ENCODE results near the gene CHD5. TPM values are rescaled to one million over a fixed set of nuclear protein-coding genes. Genes with fewer than 3 reads are reported as not detected.

The CHD5 gene
- total RNA-seq, 1 donor from 2014 or later = 0.16 TPM

- no peaks in the 10 kb centered on the region for H3K4me1 Mint-ChIP-seq
- H3K36me3 Mint-ChIP-seq (ENCODE audit: low read depth) = no peaks in the 10 kb centered on the region
- no peaks in the 10 kb centered on the region for H3K9me3 Mint-ChIP-seq
- DNase-seq (ENCODE audit: low read depth, low spot score) = no peak
- no peak for TF ChIP-seq CTCF (conservative IDR thresholded peaks at IDR 0.05)
- no peak overlapping the region for H3K4me3 Mint-ChIP-seq
- H3K27ac Mint-ChIP-seq (ENCODE audit: unreplicated experiment) = no peak overlapping the region
- peaks cover 12% of the 10 kb centered on the region for H3K27me3 Mint-ChIP-seq (ENCODE audit: low read depth)
These were observed 9.9 kb downstream of the CHD5 start for GRCh38 chr1:6170116-6170741.

- no peak overlapping the region for H3K4me3 Mint-ChIP-seq
- H3K27me3 Mint-ChIP-seq (ENCODE audit: low read depth) = peaks cover 13% of the 10 kb centered on the region
- no peak overlapping the region for H3K27ac Mint-ChIP-seq (ENCODE audit: unreplicated experiment)
- DNase-seq (ENCODE audit: low read depth, low spot score) = no peak
- TF ChIP-seq CTCF (conservative IDR thresholded peaks at IDR 0.05) = no peak
- H3K4me1 Mint-ChIP-seq = no peaks in the 10 kb centered on the region
- no peaks in the 10 kb centered on the region for H3K9me3 Mint-ChIP-seq
- H3K36me3 Mint-ChIP-seq (ENCODE audit: low read depth) = no peaks in the 10 kb centered on the region
These were observed 11.1 kb downstream of the CHD5 start for GRCh38 chr1:6168947-6169586.

DNA sequence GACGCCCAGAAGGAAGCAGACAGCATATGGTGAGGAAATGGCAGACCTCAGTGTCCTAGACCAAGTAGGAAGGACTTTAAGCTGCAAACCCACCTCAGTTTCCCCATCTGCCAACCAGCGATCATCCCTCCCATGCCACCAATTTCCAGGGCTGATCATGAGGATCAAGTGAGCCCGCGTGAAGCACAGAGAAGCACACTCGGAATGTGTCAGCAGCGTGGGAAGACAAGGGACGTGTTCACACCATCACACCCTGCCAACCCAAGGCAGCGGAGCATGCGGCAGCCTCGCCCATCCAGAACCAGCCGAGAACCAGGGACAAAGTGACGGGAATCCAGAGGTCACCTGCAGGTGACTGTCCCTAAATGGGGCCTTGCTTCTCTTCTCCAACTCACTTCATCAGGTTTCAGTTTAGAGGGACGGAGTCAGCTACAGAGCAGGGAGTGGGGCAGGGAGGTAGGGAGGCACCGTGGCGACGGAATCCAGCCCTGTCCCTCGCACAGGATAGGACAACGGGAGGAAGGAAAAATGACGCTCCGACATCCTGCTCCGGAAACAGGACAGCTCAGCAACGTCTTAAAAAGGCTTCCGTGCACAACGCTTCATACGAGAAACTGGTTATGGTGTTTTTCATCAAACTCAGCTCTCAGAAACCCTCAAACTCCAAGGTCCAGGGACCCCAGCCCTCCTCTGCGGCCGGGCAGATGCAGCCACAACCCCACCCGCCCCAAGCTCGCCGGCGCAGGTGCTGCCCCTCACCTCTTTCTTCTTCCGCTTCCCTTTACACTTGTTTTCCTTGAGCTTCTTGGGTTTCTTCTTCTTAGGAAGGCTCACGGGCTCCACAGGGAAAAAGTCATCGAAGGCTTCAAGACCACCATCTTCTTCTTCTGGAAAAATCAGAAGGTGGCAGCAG, 12.5 kb downstream of the CHD5 start:
- no peak for DNase-seq (ENCODE audit: low read depth, low spot score)
- no peak overlapping the region for H3K4me3 Mint-ChIP-seq
- no peaks in the 10 kb centered on the region for H3K4me1 Mint-ChIP-seq
- H3K27ac Mint-ChIP-seq (ENCODE audit: unreplicated experiment) = no peak overlapping the region
- H3K9me3 Mint-ChIP-seq = no peaks in the 10 kb centered on the region
- H3K27me3 Mint-ChIP-seq (ENCODE audit: low read depth) = peaks cover 21% of the 10 kb centered on the region
- TF ChIP-seq CTCF (conservative IDR thresholded peaks at IDR 0.05) = no peak
- no peaks in the 10 kb centered on the region for H3K36me3 Mint-ChIP-seq (ENCODE audit: low read depth)

- H3K27me3 Mint-ChIP-seq (ENCODE audit: low read depth) = peaks cover 26% of the 10 kb centered on the region
- DNase-seq (ENCODE audit: low read depth, low spot score) = no peak
- no peak for TF ChIP-seq CTCF (conservative IDR thresholded peaks at IDR 0.05)
These were observed 13.3 kb downstream of the CHD5 start for GRCh38 chr1:6166655-6167390.

GRCh38 chr1:6166221-6166620, 13.9 kb downstream of the CHD5 start:
- no peak overlapping the region for H3K27ac Mint-ChIP-seq (ENCODE audit: unreplicated experiment)
- no peak overlapping the region for H3K4me3 Mint-ChIP-seq
- no peak for DNase-seq (ENCODE audit: low read depth, low spot score)
- H3K27me3 Mint-ChIP-seq (ENCODE audit: low read depth) = peaks cover 31% of the 10 kb centered on the region
- H3K36me3 Mint-ChIP-seq (ENCODE audit: low read depth) = no peaks in the 10 kb centered on the region
- no peaks in the 10 kb centered on the region for H3K9me3 Mint-ChIP-seq
- H3K4me1 Mint-ChIP-seq = no peaks in the 10 kb centered on the region
- no peak for TF ChIP-seq CTCF (conservative IDR thresholded peaks at IDR 0.05)

More at GRCh38 chr1:6166655-6167390, 13.3 kb downstream of the CHD5 start:
- Mint-ChIP-seq H3K4me1 (no peaks in the 10 kb centered on the region), H3K9me3 (no peaks in the 10 kb centered on the region), H3K27ac (ENCODE audit: unreplicated experiment) (no peak overlapping the region), H3K36me3 (ENCODE audit: low read depth) (no peaks in the 10 kb centered on the region), H3K4me3 (no peak overlapping the region)
